Left hindlimb (tissue), 1 donor: ENCODE data around the gene PTBP2.

Source experiments
- DNase-seq: peaks from one replicate; pipeline ENCODE4 v3.0.0-alpha.2; 2018

The PTBP2 gene

GRCh38 chr1:96825950-96826576, 104.5 kb downstream of the PTBP2 start:
- DNase-seq = no peak

DNA sequence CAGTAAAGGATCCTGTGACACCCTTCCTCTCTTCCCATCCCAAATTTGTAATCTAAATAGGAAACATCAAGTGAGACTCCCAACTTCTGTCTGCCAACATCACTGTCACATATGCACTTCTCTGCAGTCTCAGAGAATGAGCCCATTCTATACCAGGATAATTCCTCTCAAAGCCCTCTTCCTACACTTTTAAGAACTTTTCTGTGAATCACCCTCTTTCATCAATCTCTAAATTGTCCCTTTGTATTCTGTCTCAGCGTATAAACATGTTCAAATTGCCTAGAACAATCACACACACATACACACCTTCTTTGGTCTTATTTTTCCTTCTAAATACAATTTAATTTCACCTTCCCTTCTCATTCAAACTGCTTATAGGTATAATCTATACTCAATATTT, 111.8 kb downstream of the PTBP2 start:
- DNase-seq = no peak

GRCh38 chr1:96834986-96835385, 113.4 kb downstream of the PTBP2 start:
- DNase-seq = no peak

DNA sequence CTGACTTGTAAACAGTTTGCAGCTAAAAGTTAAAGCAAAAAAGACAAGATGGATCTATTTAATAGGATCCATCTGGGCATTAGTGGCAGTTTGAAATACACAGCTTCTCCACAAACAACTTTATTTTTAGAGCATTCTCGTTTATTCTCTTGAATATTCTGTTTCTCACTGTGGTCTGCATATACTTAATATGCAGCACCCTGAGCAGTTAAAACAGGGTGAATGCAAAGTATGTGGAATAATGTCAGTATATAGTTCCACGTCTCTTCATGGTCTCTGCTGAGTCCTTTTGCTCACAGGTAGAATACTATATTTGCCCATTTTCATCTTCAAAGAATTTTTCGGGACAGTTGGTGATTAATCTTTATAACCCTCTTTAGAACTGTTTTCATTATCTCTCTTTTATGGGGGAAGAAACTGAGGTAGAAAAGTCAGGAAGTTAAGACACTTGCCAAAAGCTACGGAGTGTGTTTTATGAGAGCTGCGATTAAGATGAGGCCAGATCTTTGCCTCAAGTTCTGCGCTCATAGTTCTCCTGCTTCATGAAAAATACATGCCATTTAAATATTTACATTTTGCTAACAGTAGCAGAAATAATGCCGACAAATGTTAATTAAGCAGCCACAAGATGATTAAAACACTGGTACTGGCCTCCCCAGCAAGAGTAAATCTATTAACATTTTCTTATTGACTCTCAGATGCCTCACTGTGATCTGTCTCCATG, 115.6 kb downstream of the PTBP2 start:
- DNase-seq = no peak

GRCh38 chr1:96837781-96838216, 116.2 kb downstream of the PTBP2 start:
- DNase-seq = no peak

- DNase-seq = no peak
Measured at GRCh38 chr1:96840396-96840795, 118.8 kb downstream of the PTBP2 start.

GRCh38 chr1:96842215-96842614, 120.6 kb downstream of the PTBP2 start:
- no peak for DNase-seq

- no peak for DNase-seq
Measured at GRCh38 chr1:96843196-96843595, 121.6 kb downstream of the PTBP2 start.

DNA sequence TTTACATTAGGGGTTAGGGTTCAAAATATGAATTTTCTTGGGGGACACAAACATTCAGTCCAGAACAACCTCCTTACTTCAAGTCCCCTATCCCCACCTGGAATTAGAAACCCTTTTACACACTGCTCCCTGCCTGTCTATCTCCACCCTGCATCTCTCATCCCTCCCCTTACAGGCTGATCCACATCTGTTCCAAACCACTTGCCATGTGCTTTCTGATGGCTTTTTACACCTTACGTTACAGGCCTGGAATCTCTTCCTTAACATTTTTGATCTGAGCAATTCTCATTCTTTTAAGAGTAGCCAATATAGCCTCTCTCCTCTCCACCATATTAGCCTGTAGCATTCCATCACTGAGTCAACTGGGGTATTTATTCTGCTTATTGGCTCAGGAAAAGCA, 122.0 kb downstream of the PTBP2 start:
- DNase-seq = no peak

DNA sequence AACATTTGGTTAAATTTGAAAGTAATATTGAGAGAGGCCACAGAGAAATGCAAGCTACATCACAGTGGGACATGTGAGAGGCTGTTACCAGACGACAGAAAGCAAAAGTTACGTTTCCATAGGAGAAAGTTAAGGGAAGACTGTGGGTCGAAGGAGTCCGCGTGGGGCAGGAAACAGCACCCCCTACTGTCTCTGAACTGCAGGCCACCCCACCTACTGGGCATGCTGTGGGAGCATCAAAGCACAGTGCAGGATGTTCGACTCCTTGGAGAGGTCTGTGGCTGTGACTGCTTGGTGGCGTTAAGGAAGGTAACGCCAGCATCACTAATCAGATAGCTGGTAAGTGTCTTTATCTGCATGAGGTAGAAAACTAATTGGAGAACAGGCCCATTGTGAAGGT, 123.9 kb downstream of the PTBP2 start:
- DNase-seq = no peak

GRCh38 chr1:96861836-96862235, 140.3 kb downstream of the PTBP2 start:
- no peak for DNase-seq

DNA sequence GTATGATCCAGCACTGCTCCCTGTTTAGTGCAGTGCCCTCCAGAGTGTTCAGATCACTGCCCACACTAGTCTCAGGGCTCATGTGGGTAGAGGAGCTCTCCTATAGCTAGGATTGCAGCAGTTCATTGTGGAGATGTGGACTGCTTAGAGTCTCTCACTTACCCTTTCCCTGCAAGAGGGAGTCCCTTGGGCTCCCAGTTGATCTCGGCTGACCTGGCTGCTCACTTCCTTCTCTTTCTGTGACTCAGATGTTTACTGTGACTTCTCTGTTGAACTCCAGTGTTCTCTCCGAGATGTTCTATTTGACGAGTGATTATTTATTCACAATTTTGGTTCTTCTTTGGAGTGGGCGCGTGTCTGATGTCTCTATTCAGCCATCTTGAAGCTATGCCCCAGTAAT, 141.9 kb downstream of the PTBP2 start:
- no peak for DNase-seq
